Neural progenitor cell (in vitro differentiated cells): Measurements from ENCODE around the gene DHRS4.

Experiments
- CTCF ChIP-seq: fragments of 200-600 bp; sonication (generic); IDR thresholded peaks from 2 replicates; pipeline ENCODE4 v1.5.1; 2017; ENCODE audit warnings: antibody characterized with exemption, mild to moderate bottlenecking
- EZH2 ChIP-seq: fragments of 200-600 bp; sonication (generic); IDR thresholded peaks from 2 replicates; pipeline ENCODE4 v1.6.1; 2017; ENCODE audit warnings: antibody characterized with exemption, mild to moderate bottlenecking, moderate library complexity
- EZH2phosphoT487 ChIP-seq: fragments of 200-600 bp; sonication (generic); IDR thresholded peaks from 2 replicates; pipeline ENCODE4 v1.6.1; 2017; ENCODE audit warnings: antibody characterized with exemption

GRCh38 chr14:23931721-23932289 lies 21.8 kb upstream of the DHRS4 start:
- TF ChIP-seq CTCF (no peak), EZH2phosphoT487 (no peak), EZH2 (no peak)
